Parathyroid adenoma (tissue), 2 donors: ENCODE results near the gene ELF5.

Experiments
- H2AFZ ChIP-seq: fragments of 300-600 bp; sonication (generic); one replicate; pipeline ENCODE4 v1.7.0; 2017; ENCODE audit warnings: antibody characterized with exemption, mild to moderate bottlenecking
- H3K27ac ChIP-seq: fragments of 300-600 bp; sonication (generic); one replicate; pipeline ENCODE4 v1.7.0; 2017
- H3K27me3 ChIP-seq: fragments of 300-600 bp; sonication (generic); one replicate; pipeline ENCODE4 v1.7.0; 2017; ENCODE audit warnings: low read length; ENCODE audit not compliant: control insufficient read depth, insufficient read depth
- H3K36me3 ChIP-seq: fragments of 300-600 bp; sonication (generic); one replicate; pipeline ENCODE4 v1.7.0; 2017; ENCODE audit warnings: low read length; ENCODE audit not compliant: control insufficient read depth, insufficient read depth
- H3K4me1 ChIP-seq: fragments of 300-600 bp; sonication (generic); one replicate; pipeline ENCODE4 v1.7.0; 2017; ENCODE audit warnings: control low read depth
- H3K4me2 ChIP-seq: fragments of 300-600 bp; sonication (generic); one replicate; pipeline ENCODE4 v1.7.0; 2017; ENCODE audit warnings: low read length
- H3K4me3 ChIP-seq: fragments of 300-600 bp; sonication (generic); one replicate; pipeline ENCODE4 v1.7.0; 2017; ENCODE audit warnings: low read depth, low read length
- H3K79me2 ChIP-seq: fragments of 300-600 bp; sonication (generic); one replicate; pipeline ENCODE4 v1.7.0; 2017; ENCODE audit warnings: control low read depth
- H3K9ac ChIP-seq: fragments of 300-600 bp; sonication (generic); one replicate; pipeline ENCODE4 v1.7.0; 2017; ENCODE audit warnings: mild to moderate bottlenecking
- H3K9me3 ChIP-seq: fragments of 300-600 bp; sonication (generic); one replicate; pipeline ENCODE4 v1.7.0; 2017; ENCODE audit warnings: low read length; ENCODE audit not compliant: control insufficient read depth
- CTCF ChIP-seq: fragments of 300-600 bp; sonication (generic); IDR thresholded peaks from one replicate; pipeline ENCODE4 v1.7.0; 2017; ENCODE audit warnings: antibody characterized with exemption, mild to moderate bottlenecking
- donor health status: primary hyperparathyroidism.

ELF5 gene

DNA sequence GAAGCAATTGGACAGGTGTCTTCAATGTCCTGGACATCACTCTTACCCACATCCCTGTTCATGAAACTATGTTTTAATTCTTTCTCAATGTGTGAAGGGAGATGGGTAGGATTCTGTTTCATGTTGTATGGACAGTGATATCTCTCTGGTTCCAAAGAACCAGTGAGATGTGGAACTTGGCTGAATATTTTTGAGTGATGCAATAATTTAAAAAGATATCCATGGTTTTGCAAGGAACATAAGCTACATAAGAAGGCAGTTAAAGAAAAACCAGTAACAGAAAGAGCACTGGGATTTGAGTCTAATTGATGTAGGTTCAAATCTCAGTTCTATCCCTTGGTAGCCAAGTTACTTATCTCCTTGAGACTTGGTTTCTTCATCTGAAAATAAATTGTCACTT lies 7.7 kb upstream of the ELF5 start:
- TF ChIP-seq CTCF: no peak
- Histone ChIP-seq H3K9ac (no peak overlapping the region), H2AFZ (no peak overlapping the region), H3K4me2 (no peak overlapping the region), H3K27ac (no peak overlapping the region), H3K4me3 (no peak overlapping the region), H3K27me3 (no peaks in the 10 kb centered on the region), H3K36me3 (no peaks in the 10 kb centered on the region), H3K79me2 (no peaks in the 10 kb centered on the region), H3K4me1 (peaks cover 2% of the 10 kb centered on the region), H3K9me3 (no peaks in the 10 kb centered on the region)

DNA sequence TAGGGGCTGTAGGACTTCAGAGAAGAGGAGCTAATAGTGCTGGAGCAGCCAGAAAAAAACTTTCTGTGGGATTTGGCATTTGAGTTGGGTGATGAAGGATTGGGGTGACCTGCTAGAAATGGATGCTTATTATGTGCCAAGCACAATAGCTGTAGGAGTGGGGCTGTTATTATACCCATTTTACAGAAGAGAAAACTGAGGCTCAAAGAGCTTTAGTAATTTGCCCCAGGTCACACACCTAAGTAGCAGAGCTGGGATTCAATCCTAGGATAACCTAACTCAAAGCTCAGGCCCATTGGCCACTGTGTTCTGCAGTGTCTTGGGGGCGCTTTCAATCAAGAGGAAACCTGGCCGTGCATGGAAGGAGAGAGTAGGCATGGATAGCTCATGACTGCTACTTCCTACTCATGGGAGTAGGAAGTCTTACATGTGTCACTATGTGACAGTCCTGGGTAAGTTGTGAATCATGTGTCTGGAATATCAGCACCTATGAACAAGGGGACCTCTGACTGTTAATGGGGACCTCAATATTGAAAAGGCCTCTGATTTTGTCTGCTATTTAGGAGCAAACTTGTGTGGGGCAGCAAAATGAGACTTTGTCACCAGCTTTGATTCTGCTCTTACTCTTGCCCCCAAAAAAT lies 6.1 kb upstream of the ELF5 start:
- no peak overlapping the region for H3K9ac ChIP-seq
- no peaks in the 10 kb centered on the region for H3K9me3 ChIP-seq

DNA sequence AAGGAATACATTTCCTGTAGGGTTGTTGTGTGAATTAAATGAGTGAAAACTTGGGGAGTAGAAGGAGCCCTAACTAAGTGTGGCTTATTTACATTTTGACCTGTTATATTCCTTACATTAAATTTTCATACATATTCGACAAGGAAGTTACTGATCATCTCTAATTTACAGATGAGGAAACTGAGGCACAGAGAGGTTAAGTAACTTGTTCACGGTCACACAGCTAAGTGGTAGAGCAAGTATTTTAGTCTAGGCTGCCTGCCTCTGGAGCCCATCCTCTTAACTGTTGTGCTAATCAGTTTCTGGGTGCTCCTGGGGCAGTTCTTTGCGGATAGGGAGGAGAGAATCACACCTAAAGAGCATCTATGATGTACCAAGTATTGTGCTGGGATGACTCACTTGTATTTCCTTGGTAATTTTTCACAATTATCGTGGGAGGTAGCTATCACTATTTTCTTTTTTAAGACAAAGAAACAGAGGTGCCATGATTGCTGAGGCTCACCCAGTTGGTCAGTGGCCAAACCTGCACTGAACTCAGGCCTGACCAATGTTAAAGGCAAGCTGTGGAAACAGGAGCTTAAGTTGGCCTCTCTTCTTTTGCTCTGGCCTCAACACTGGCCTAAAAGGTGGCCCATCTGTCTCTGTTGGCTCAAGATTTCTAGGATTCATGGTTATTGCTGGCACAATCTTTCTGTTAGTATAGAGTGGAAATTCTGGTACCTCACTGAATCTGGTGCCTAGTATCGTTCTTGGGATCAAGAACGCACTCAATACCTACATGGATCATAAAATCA lies 2.9 kb upstream of the ELF5 start:
- no peaks in the 10 kb centered on the region for H3K79me2 ChIP-seq
- H3K36me3 ChIP-seq: no peaks in the 10 kb centered on the region
- TF ChIP-seq CTCF: no peak
- H2AFZ ChIP-seq: no peak overlapping the region
- H3K27me3 ChIP-seq: no peaks in the 10 kb centered on the region
- H3K4me1 ChIP-seq: no peaks in the 10 kb centered on the region
- no peak overlapping the region for H3K9ac ChIP-seq
- no peak overlapping the region for H3K4me2 ChIP-seq
- H3K4me3 ChIP-seq: no peak overlapping the region
- no peaks in the 10 kb centered on the region for H3K9me3 ChIP-seq
- H3K27ac ChIP-seq: no peak overlapping the region

More for the DNA sequence above, 6.1 kb upstream of the ELF5 start:
- TF ChIP-seq CTCF: no peak
- Histone ChIP-seq H3K27me3 (no peaks in the 10 kb centered on the region), H3K4me3 (no peak overlapping the region), H3K27ac (no peak overlapping the region), H3K79me2 (no peaks in the 10 kb centered on the region), H3K36me3 (no peaks in the 10 kb centered on the region), H2AFZ (no peak overlapping the region), H3K4me1 (peaks cover 2% of the 10 kb centered on the region), H3K4me2 (no peak overlapping the region)

DNA sequence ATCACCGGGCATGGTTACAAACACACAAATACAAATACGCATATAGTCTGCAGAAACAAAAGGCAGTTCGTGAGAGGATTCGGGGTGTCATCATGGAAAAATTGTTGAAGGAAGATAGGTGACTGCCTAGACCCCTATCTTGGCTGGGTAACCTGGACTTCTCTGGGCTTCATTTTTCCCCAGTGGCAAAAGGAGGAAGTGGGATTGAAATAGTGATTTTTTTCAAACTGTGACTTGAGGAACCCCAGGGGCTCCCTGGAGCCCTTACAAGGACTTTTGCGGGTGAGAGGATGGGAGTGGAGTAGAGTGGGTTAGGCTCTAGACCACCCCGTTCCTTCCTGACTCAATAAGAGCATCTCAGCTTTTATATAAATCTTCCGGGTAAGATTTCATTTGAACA lies 1.0 kb upstream of the ELF5 start:
- H2AFZ ChIP-seq: no peak overlapping the region
- no peaks in the 10 kb centered on the region for H3K79me2 ChIP-seq
- H3K36me3 ChIP-seq: no peaks in the 10 kb centered on the region
- H3K9ac ChIP-seq: no peak overlapping the region
- no peak overlapping the region for H3K4me3 ChIP-seq
- H3K27me3 ChIP-seq: no peaks in the 10 kb centered on the region
- H3K4me2 ChIP-seq: no peak overlapping the region
- TF ChIP-seq CTCF: no peak
- H3K27ac ChIP-seq: no peak overlapping the region
- no peaks in the 10 kb centered on the region for H3K4me1 ChIP-seq
- H3K9me3 ChIP-seq: no peaks in the 10 kb centered on the region
